HG03045 (cell line): ENCODE measurements around the gene RPS15A.

ENCODE experiments used
- ATAC-seq: cut with Tn5 transposase; IDR thresholded peaks from one replicate; pipeline ENCODE4 v1.9.1; 2021; ENCODE audit warnings: mild to moderate bottlenecking, moderate library complexity; ENCODE audit not compliant: unreplicated experiment

Gene RPS15A

GRCh38 chr16:18789850-18790706 lies at the start of gene RPS15A:
TSS of gene RPS15A (minus strand) at chr16:18790334. CDS start at chr16:18789113, 1,221 bp downstream.
- ATAC-seq = peak; percentile 84

- no peak for ATAC-seq
Observed at GRCh38 chr16:18839555-18839954, 49.4 kb upstream of the RPS15A start.

- ATAC-seq = no peak
Observed at GRCh38 chr16:18836702-18837101, 46.6 kb upstream of the RPS15A start.

GRCh38 chr16:18834864-18835263 lies 44.7 kb upstream of the RPS15A start:
- ATAC-seq = no peak

GRCh38 chr16:18833707-18834505 lies 43.8 kb upstream of the RPS15A start:
- no peak for ATAC-seq

GRCh38 chr16:18832613-18833012 lies 42.5 kb upstream of the RPS15A start:
- no peak for ATAC-seq

- no peak for ATAC-seq
Observed at GRCh38 chr16:18832006-18832405, 41.9 kb upstream of the RPS15A start.

GRCh38 chr16:18829251-18829650 lies 39.1 kb upstream of the RPS15A start:
- no peak for ATAC-seq

GRCh38 chr16:18827890-18828289 lies 37.8 kb upstream of the RPS15A start:
- ATAC-seq = no peak

- ATAC-seq = no peak
Observed at GRCh38 chr16:18816286-18816685, 26.2 kb upstream of the RPS15A start.

GRCh38 chr16:18811925-18812324 lies 21.8 kb upstream of the RPS15A start:
- ATAC-seq = no peak

- ATAC-seq = no peak
Observed at GRCh38 chr16:18809165-18809564, 19.0 kb upstream of the RPS15A start.

- ATAC-seq = no peak
Observed at GRCh38 chr16:18805257-18805773, 15.2 kb upstream of the RPS15A start.

GRCh38 chr16:18804540-18804939 lies 14.4 kb upstream of the RPS15A start:
- ATAC-seq = no peak

- ATAC-seq = no peak
Observed at GRCh38 chr16:18803569-18804462, 13.7 kb upstream of the RPS15A start.

- ATAC-seq = no peak
Observed at GRCh38 chr16:18802767-18803343, 12.7 kb upstream of the RPS15A start.

GRCh38 chr16:18801145-18801972 lies 11.2 kb upstream of the RPS15A start, which contains the start of gene ARL6IP1:
TSS of gene ARL6IP1 (minus strand) at chr16:18801549. CDS start at chr16:18801466, 83 bp downstream.
- peak; percentile 96 for ATAC-seq

GRCh38 chr16:18800775-18801144 lies 10.6 kb upstream of the RPS15A start:
- ATAC-seq = no peak

GRCh38 chr16:18800293-18800692 lies 10.2 kb upstream of the RPS15A start:
- no peak for ATAC-seq
